HepG2 (cell line): ENCODE results near the gene RAP1GAP2. TPM values are rescaled to one million over a fixed set of nuclear protein-coding genes. Genes with fewer than 3 reads are reported as not detected.
"Not testable (repeated sequence)": the region's sequence is repeated elsewhere in the genome, so short reads cannot be mapped to it uniquely, and the experiment has no call there.

ENCODE experiments used
- ATAC-seq: fragments of 200-7000 bp; cut with Tn5 transposase; 3 replicates; pipeline ENCODE4 v1.9.1; 2020; ENCODE audit warnings: mild to moderate bottlenecking, moderate library complexity
- BruUV-seq: library from RNA; stranded (reverse); fragments of 400-500 nt; replicated peaks from 2 replicates; lab custom pipeline; 2021; lab: Mats Ljungman, UMichigan
- CTCF ChIA-PET: fragments of 300-600 bp; formaldehyde crosslinking; extraction: SDS; loops from one replicate; lab custom pipeline; 2021; ENCODE audit warnings: low total read pairs, inconsistent platforms, low intra/inter-chr PET ratio; lab: Yijun Ruan, JAX
- POLR2A ChIA-PET: fragments of 350-600 bp; sonication (Branson Sonifier 250); formaldehyde crosslinking; loops from one replicate; lab custom pipeline; 2020; ENCODE audit warnings: antibody characterized with exemption, inconsistent platforms; lab: Yijun Ruan, JAX
- DNase-seq: peaks from one replicate; pipeline ENCODE4 v3.0.0-alpha.2; 2015; ENCODE audit warnings: low spot score
- FAIRE-seq: peaks from 3 replicates; lab custom pipeline; 2011; peaks lifted over from hg19 to GRCh38; lab: Jason Lieb, UNC
- H2AFZ ChIP-seq: one replicate; pipeline ENCODE4 v1.6.1; 2011; ENCODE audit warnings: low read length, inconsistent platforms
- H3K27ac ChIP-seq: fragments of 300-600 bp; 3 replicates; pipeline ENCODE4 v1.8.0; 2011; ENCODE audit warnings: mixed run types, mild to moderate bottlenecking, mixed read lengths, low read length, inconsistent platforms; ENCODE audit not compliant: insufficient read depth; ENCODE audit errors: extremely low read length
- H3K27me3 ChIP-seq, 2 experiments: fragments of 200-600 bp in 1 of 2; 2 replicates in 1 of 2; 3 replicates in 1 of 2; pipeline versions ENCODE4 v1.6.0 to v1.8.0; 2011; ENCODE audit warnings: low read length in 2 of 2, mild to moderate bottlenecking in 2 of 2, moderate library complexity in 2 of 2, inconsistent platforms in 1 of 2; ENCODE audit not compliant: insufficient read depth in 2 of 2, control insufficient read depth in 1 of 2
- H3K36me3 ChIP-seq, 2 experiments: fragments of 200-600 bp in 1 of 2; replicated peaks in 1 of 2; 2 replicates in 1 of 2; 3 replicates in 1 of 2; pipeline versions ENCODE4 v1.5.1 to v1.8.0; 2011; ENCODE audit warnings: low read length in 2 of 2, inconsistent platforms in 1 of 2; ENCODE audit not compliant: insufficient read depth in 2 of 2, control insufficient read depth in 1 of 2
- H3K4me1 ChIP-seq: 2 replicates; pipeline ENCODE4 v1.5.1; 2012; ENCODE audit warnings: low read length, inconsistent platforms; ENCODE audit not compliant: insufficient read depth
- H3K4me2 ChIP-seq: 2 replicates; pipeline ENCODE4 v1.6.0; 2011; ENCODE audit warnings: low read depth, low read length, inconsistent platforms
- H3K4me3 ChIP-seq, 3 experiments: fragments of 200-600 bp in 1 of 3; sonication (generic), shearing (Covaris generic) in 1 of 3; replicated peaks in 1 of 3; 2 replicates each; pipeline ENCODE4 v1.5.1; 2011 to 2016; ENCODE audit warnings: low read length in 3 of 3, inconsistent platforms in 2 of 3, low read depth in 2 of 3, mild to moderate bottlenecking in 2 of 3, control low read depth in 1 of 3, mixed read lengths in 1 of 3; ENCODE audit not compliant: insufficient read depth in 1 of 3
- H3K79me2 ChIP-seq: one replicate; pipeline ENCODE4 v1.6.1; 2011; ENCODE audit warnings: low read length, inconsistent platforms; ENCODE audit not compliant: insufficient read depth
- H3K9ac ChIP-seq: 2 replicates; pipeline ENCODE4 v1.6.0; 2011; ENCODE audit warnings: mild to moderate bottlenecking, low read depth, low read length, inconsistent platforms; ENCODE audit not compliant: insufficient read depth
- H3K9me3 ChIP-seq: 2 replicates; pipeline ENCODE4 v1.5.1; 2012; ENCODE audit warnings: mild to moderate bottlenecking, low read length
- H4K20me1 ChIP-seq: 2 replicates; pipeline ENCODE4 v1.6.0; 2011; ENCODE audit warnings: inconsistent platforms, mild to moderate bottlenecking, low read length, moderate library complexity; ENCODE audit not compliant: insufficient read depth
- RBFOX2 ChIP-seq: fragments of 200-400 bp; formaldehyde crosslinking; IDR thresholded peaks from 2 replicates; pipeline ENCODE4 v1.6.1; 2017; ENCODE audit warnings: low read depth, mild to moderate bottlenecking, low read length
- ZNF367 ChIP-seq: sonication (generic); formaldehyde crosslinking; IDR thresholded peaks from 2 replicates; pipeline ENCODE4 v1.4.0; 2020; ENCODE audit warnings: missing genetic modification reagents, borderline replicate concordance
- ZNF703 ChIP-seq: sonication (generic); formaldehyde crosslinking; IDR thresholded peaks from 2 replicates; pipeline ENCODE4 v1.5.1; 2020; ENCODE audit warnings: missing genetic modification reagents, mild to moderate bottlenecking, moderate library complexity, borderline replicate concordance
- WGBS: methylation state at CpG from one replicate; pipeline ENCODE4 v1.1.6; 2017; ENCODE audit warnings: low lambda C conversion rate; 5-methylcytosine and 5-hydroxymethylcytosine counted together
- in situ Hi-C: cut with HindIII; loops from 2 replicates; pipeline ENCODE4 v1.10.0; 2017; ENCODE audit warnings: low pct_unique_long_range_greater_than_20kb; ENCODE audit not compliant: extremely low pct_ligation_motif_present
- intact Hi-C: fragments of 100-400 bp; cut with micrococcal nuclease; formaldehyde crosslinking; loops from one replicate; pipeline ENCODE4 v1.10.0; 2022; ENCODE audit not compliant: unreplicated experiment
- polyA plus RNA-seq, 8 experiments: library from polyadenylated mRNA; depleted of rRNA in 3 of 8; stranded (reverse) in 7 of 8; unstranded in 1 of 8; fragments of >200 nt; fragmentation: Illumina TruSeq in 4 of 8; extraction: Trizol in 4 of 8; gene quantifications; 2 replicates each; pipeline versions ENCODE4 v1.2.1 to v1.2.3, GENCODE V29; 2011 to 2016; ENCODE audit warnings: low read depth in 4 of 8, missing spikeins in 1 of 8, mixed read lengths in 1 of 8; ENCODE audit not compliant: insufficient read depth in 1 of 8
- total RNA-seq, 5 experiments: library from RNA; depleted of rRNA; stranded (reverse); fragments of >200 nt; fragmentation: Illumina TruSeq; extraction: Trizol; gene quantifications; 2 replicates each; pipeline ENCODE4 v1.2.3, GENCODE V29; 2016; ENCODE audit warnings: low read depth in 1 of 5

Gene RAP1GAP2
- total and polyA plus RNA-seq, 2 of the 13 experiments (the other 11 are each of a cell fraction or from before 2014, with no cell fraction given): 10.9 to 12.0 TPM

- H3K27me3 ChIP-seq, BruUV-seq, in situ Hi-C loops, H3K4me2 ChIP-seq, H3K9me3 ChIP-seq, H4K20me1 ChIP-seq, CTCF ChIA-PET, H3K9ac ChIP-seq, H2AFZ ChIP-seq, H3K79me2 ChIP-seq, DNase-seq, POLR2A ChIA-PET, H3K4me3 ChIP-seq, ATAC-seq, H3K4me1 ChIP-seq, intact Hi-C loops, FAIRE-seq, H3K27ac ChIP-seq: not testable (repeated sequence)
- H3K36me3 ChIP-seq: peaks cover 11 to 25% of the 10 kb centered on the region in 2 experiments; a peak in 4 of 5 replicates
- 92% methylated on average over 14 of the region's 14 CpGs for WGBS
Observed at GRCh38 chr17:3030852-3031470, 234.7 kb downstream of the RAP1GAP2 start.

GRCh38 chr17:3032258-3033247 is 236.3 kb downstream of the RAP1GAP2 start:
- ChIA-PET CTCF (no interaction called here), POLR2A (no interaction called here)
- Histone ChIP-seq H3K79me2 (no peaks in the 10 kb centered on the region), H3K9ac (no peak overlapping the region), H2AFZ (no peak overlapping the region), H3K27me3 (no peaks in the 10 kb centered on the region), H3K36me3 (peaks cover 11 to 21% of the 10 kb centered on the region in 2 experiments; a peak in 4 of 5 replicates), H3K9me3 (no peaks in the 10 kb centered on the region), H4K20me1 (no peaks in the 10 kb centered on the region), H3K4me2 (no peak overlapping the region), H3K4me3 (no peak overlapping the region), H3K27ac (no peak overlapping the region), H3K4me1 (no peaks in the 10 kb centered on the region)
- 88% methylated on average over 16 of the region's 27 CpGs for WGBS
- no peak for TF ChIP-seq ZNF367 (CRISPR knock-in tag)
- TF ChIP-seq ZNF703 (CRISPR knock-in tag): no peak
- no peak for TF ChIP-seq RBFOX2
- DNase-seq: no peak
- intact Hi-C loops: no loop called here
- in situ Hi-C loops: no loop called here
- no peak for ATAC-seq
- no TSS peak for BruUV-seq
- FAIRE-seq: no peak
